Astrocyte (in vitro differentiated cells and primary cell): ENCODE measurements around the gene MIB1. TPM values are rescaled to one million over a fixed set of nuclear protein-coding genes. Genes with fewer than 3 reads are reported as not detected.

ENCODE experiments used
- DNase-seq: peaks from one replicate; pipeline ENCODE4 v3.0.0-alpha.2; 2010; ENCODE audit warnings: low read depth
- FAIRE-seq: peaks from 2 replicates; lab custom pipeline; 2011; peaks lifted over from hg19 to GRCh38; lab: Jason Lieb, UNC
- H2AFZ ChIP-seq: 2 replicates; pipeline ENCODE4 v1.6.0; 2012; ENCODE audit warnings: low read depth, low read length, inconsistent platforms
- H3K27ac ChIP-seq: 2 replicates; pipeline ENCODE4 v1.5.1; 2011; ENCODE audit warnings: low read depth, low read length, inconsistent platforms
- H3K27me3 ChIP-seq: 2 replicates; pipeline ENCODE4 v1.6.0; 2011; ENCODE audit warnings: low read length, inconsistent platforms; ENCODE audit not compliant: insufficient read depth
- H3K36me3 ChIP-seq: 2 replicates; pipeline ENCODE4 v1.5.1; 2011; ENCODE audit warnings: low read length, inconsistent platforms; ENCODE audit not compliant: insufficient read depth
- H3K4me1 ChIP-seq: 2 replicates; pipeline ENCODE4 v1.5.1; 2011; ENCODE audit warnings: low read length, inconsistent platforms; ENCODE audit not compliant: insufficient read depth
- H3K4me2 ChIP-seq: 2 replicates; pipeline ENCODE4 v1.6.0; 2012; ENCODE audit warnings: low read length, inconsistent platforms
- H3K4me3 ChIP-seq: 2 replicates; pipeline ENCODE4 v1.5.1; 2011; ENCODE audit warnings: low read depth, mild to moderate bottlenecking, low read length, inconsistent platforms; ENCODE audit not compliant: insufficient read depth
- H3K79me2 ChIP-seq: 2 replicates; pipeline ENCODE4 v1.6.0; 2012; ENCODE audit warnings: mild to moderate bottlenecking, low read length, inconsistent platforms; ENCODE audit not compliant: insufficient read depth
- H3K9ac ChIP-seq: 2 replicates; pipeline ENCODE4 v1.6.0; 2012; ENCODE audit warnings: mild to moderate bottlenecking, low read length, inconsistent platforms
- H3K9me3 ChIP-seq: 2 replicates; pipeline ENCODE4 v1.5.1; 2012; ENCODE audit warnings: low read depth, mild to moderate bottlenecking, low read length, inconsistent platforms; ENCODE audit not compliant: insufficient read depth
- H4K20me1 ChIP-seq: 2 replicates; pipeline ENCODE4 v1.6.0; 2012; ENCODE audit warnings: low read length, inconsistent platforms; ENCODE audit not compliant: insufficient read depth
- H3K27ac Mint-ChIP-seq: one replicate; pipeline ENCODE4 v1.8.0; 2021; ENCODE audit warnings: mild to moderate bottlenecking, mixed read lengths; ENCODE audit not compliant: unreplicated experiment
- H3K27me3 Mint-ChIP-seq: one replicate; pipeline ENCODE4 v1.8.0; 2021; ENCODE audit warnings: low read depth, mixed read lengths; ENCODE audit not compliant: unreplicated experiment
- H3K36me3 Mint-ChIP-seq: one replicate; pipeline ENCODE4 v1.8.0; 2021; ENCODE audit warnings: low read depth, mixed read lengths; ENCODE audit not compliant: unreplicated experiment
- H3K4me1 Mint-ChIP-seq: one replicate; pipeline ENCODE4 v1.8.0; 2021; ENCODE audit warnings: low read depth, mixed read lengths; ENCODE audit not compliant: unreplicated experiment
- H3K4me3 Mint-ChIP-seq: one replicate; pipeline ENCODE4 v1.8.0; 2021; ENCODE audit warnings: mild to moderate bottlenecking, moderate library complexity, mixed read lengths; ENCODE audit not compliant: unreplicated experiment
- H3K9me3 Mint-ChIP-seq: one replicate; pipeline ENCODE4 v1.8.0; 2021; ENCODE audit warnings: mild to moderate bottlenecking, mixed read lengths; ENCODE audit not compliant: unreplicated experiment
- EZH2 ChIP-seq: IDR thresholded peaks from 2 replicates; pipeline ENCODE4 v1.6.1; 2012; ENCODE audit warnings: mild to moderate bottlenecking, low read length, inconsistent platforms; ENCODE audit not compliant: insufficient read depth
- total RNA-seq: library from RNA; stranded (reverse); gene quantifications from 2 replicates; pipeline ENCODE4 v1.2.1, GENCODE V29; 2021
- TF ChIP-seq, protein P1 (sequence below): IDR thresholded peaks from 2 replicates; pipeline ENCODE4 v1.5.1; 2011; ENCODE audit warnings: low read depth, mild to moderate bottlenecking, inconsistent platforms, low read length, moderate library complexity; ENCODE audit not compliant: insufficient read depth

Gene MIB1
- total RNA-seq, 1 donor from 2014 or later, result 56.1 TPM

DNA sequence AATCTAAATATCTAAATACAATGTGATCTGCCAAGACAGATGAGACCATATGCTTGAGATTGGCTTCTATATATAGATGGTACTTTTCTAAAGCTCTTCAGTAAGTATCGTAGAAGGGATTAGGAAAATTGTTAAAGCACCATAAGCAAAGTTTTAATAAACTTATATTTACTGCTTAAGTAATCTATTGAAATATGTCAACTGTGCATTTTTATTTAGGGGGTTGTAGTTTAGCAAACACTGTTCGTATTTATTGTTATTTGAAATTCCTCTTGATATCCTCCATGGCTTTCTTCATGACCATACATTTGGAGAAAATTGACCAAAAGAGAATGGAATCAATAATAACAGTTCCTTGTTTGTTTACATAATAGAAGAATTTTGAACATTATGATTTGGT is 102.7 kb downstream of the MIB1 start:
- no peak overlapping the region for H2AFZ ChIP-seq
- no peak for FAIRE-seq
- Mint-ChIP-seq H3K27me3 (no peaks in the 10 kb centered on the region), H3K36me3 (peaks cover 10% of the 10 kb centered on the region), H3K27ac (no peak overlapping the region), H3K4me1 (no peaks in the 10 kb centered on the region), H3K9me3 (no peaks in the 10 kb centered on the region), H3K4me3 (no peak overlapping the region)
- no peaks in the 10 kb centered on the region for H3K79me2 ChIP-seq
- peaks cover 15% of the 10 kb centered on the region for H3K36me3 ChIP-seq
- DNase-seq, result no peak
- TF ChIP-seq EZH2, result no peak
- TF ChIP-seq, protein P1, sequence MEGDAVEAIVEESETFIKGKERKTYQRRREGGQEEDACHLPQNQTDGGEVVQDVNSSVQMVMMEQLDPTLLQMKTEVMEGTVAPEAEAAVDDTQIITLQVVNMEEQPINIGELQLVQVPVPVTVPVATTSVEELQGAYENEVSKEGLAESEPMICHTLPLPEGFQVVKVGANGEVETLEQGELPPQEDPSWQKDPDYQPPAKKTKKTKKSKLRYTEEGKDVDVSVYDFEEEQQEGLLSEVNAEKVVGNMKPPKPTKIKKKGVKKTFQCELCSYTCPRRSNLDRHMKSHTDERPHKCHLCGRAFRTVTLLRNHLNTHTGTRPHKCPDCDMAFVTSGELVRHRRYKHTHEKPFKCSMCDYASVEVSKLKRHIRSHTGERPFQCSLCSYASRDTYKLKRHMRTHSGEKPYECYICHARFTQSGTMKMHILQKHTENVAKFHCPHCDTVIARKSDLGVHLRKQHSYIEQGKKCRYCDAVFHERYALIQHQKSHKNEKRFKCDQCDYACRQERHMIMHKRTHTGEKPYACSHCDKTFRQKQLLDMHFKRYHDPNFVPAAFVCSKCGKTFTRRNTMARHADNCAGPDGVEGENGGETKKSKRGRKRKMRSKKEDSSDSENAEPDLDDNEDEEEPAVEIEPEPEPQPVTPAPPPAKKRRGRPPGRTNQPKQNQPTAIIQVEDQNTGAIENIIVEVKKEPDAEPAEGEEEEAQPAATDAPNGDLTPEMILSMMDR, result no peak
- no peaks in the 10 kb centered on the region for H3K4me1 ChIP-seq
- no peaks in the 10 kb centered on the region for H4K20me1 ChIP-seq
- no peak overlapping the region for H3K9ac ChIP-seq
- H3K4me2 ChIP-seq, result no peak overlapping the region
- H3K4me3 ChIP-seq, result no peak overlapping the region
- no peak overlapping the region for H3K27ac ChIP-seq
- no peaks in the 10 kb centered on the region for H3K9me3 ChIP-seq
- no peaks in the 10 kb centered on the region for H3K27me3 ChIP-seq

DNA sequence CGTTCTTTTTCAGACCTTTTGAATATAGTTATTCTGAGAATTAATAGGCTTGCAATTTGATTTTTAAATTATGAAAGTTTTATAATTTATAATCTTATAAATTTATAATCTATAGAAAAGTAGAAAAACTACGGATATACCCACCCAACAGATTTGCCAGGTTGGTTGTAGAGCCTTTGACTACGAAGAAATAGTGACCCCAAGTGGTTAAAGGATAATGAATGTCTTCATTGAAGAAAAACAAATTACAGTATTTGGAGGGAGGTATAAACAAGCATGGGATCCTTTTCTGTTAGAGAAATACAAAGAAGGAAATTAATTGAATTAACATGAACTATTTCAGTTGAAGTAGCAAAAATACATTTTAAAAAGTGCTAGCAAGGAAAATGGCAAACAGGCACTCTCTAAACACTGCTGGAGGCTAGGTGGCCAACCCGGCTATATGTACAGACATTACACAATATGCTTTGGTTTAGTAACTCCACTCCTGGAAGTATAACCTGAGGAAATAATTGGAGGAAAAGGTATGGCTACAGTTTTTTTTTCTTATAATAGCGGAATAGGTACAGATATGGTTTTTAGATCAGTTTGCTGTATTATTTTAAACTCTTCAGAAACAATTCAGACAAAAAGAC is 110.9 kb downstream of the MIB1 start:
- H3K9me3 ChIP-seq, result no peaks in the 10 kb centered on the region
- H3K27me3 Mint-ChIP-seq, result no peaks in the 10 kb centered on the region
- peaks cover 5% of the 10 kb centered on the region for H3K36me3 ChIP-seq
- no peak overlapping the region for H3K27ac Mint-ChIP-seq
- no peaks in the 10 kb centered on the region for H3K27me3 ChIP-seq
- peaks cover 11% of the 10 kb centered on the region for H3K4me1 Mint-ChIP-seq
- DNase-seq, result no peak
- peaks cover 4% of the 10 kb centered on the region for H4K20me1 ChIP-seq
- no peaks in the 10 kb centered on the region for H3K79me2 ChIP-seq
- no peak overlapping the region for H3K4me3 Mint-ChIP-seq
- no peak overlapping the region for H3K9ac ChIP-seq
- no peak overlapping the region for H3K27ac ChIP-seq
- H3K9me3 Mint-ChIP-seq, result no peaks in the 10 kb centered on the region
- no peak overlapping the region for H2AFZ ChIP-seq
- H3K4me2 ChIP-seq, result no peak overlapping the region
- TF ChIP-seq EZH2, result no peak
- TF ChIP-seq, protein P1, result peak; percentile 12
- peaks cover 3% of the 10 kb centered on the region for H3K36me3 Mint-ChIP-seq
- FAIRE-seq, result no peak
- H3K4me3 ChIP-seq, result no peak overlapping the region
- no peaks in the 10 kb centered on the region for H3K4me1 ChIP-seq

DNA sequence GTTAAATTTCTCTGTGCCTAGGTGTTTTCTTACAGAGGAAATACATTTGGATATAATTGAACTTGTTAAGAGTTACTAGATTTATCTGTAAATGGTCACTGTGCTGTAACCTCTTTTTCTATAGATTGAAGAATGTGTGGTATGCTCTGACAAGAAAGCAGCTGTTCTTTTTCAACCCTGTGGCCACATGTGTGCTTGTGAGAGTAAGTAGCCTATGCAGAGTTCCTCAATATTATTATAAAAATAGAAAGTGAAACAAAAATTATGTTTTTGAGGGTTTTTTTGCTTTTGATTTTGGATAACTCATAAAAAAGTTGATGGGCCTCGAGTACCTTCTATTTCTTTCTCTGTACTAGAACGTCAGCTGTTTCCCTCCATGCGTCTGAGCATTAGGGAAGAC is 112.4 kb downstream of the MIB1 start:
- H3K4me3 ChIP-seq, result no peak overlapping the region
- H3K4me1 ChIP-seq, result no peaks in the 10 kb centered on the region
- Mint-ChIP-seq H3K9me3 (no peaks in the 10 kb centered on the region), H3K27me3 (no peaks in the 10 kb centered on the region), H3K4me1 (peaks cover 11% of the 10 kb centered on the region), H3K36me3 (peaks cover 1% of the 10 kb centered on the region), H3K4me3 (no peak overlapping the region), H3K27ac (peak overlapping the region; percentile 27)
- no peak overlapping the region for H2AFZ ChIP-seq
- no peak overlapping the region for H3K9ac ChIP-seq
- H3K36me3 ChIP-seq, result no peaks in the 10 kb centered on the region
- no peaks in the 10 kb centered on the region for H3K9me3 ChIP-seq
- DNase-seq (peak; percentile 13), FAIRE-seq (no peak)
- no peaks in the 10 kb centered on the region for H3K27me3 ChIP-seq
- H3K4me2 ChIP-seq, result no peak overlapping the region
- H3K27ac ChIP-seq, result no peak overlapping the region
- peaks cover 4% of the 10 kb centered on the region for H4K20me1 ChIP-seq
- no peaks in the 10 kb centered on the region for H3K79me2 ChIP-seq
- TF ChIP-seq, protein P1, result no peak
- no peak for TF ChIP-seq EZH2
